GM21367 (cell line): ENCODE results near the gene CTTNBP2NL.

Experiments
- ATAC-seq: cut with Tn5 transposase; IDR thresholded peaks from one replicate; pipeline ENCODE4 v1.9.1; 2021; ENCODE audit not compliant: unreplicated experiment

Gene CTTNBP2NL

GRCh38 chr1:112395821-112396652 lies at the start of gene CTTNBP2NL:
TSS of gene CTTNBP2NL (plus strand) at chr1:112396214. CDS start at chr1:112416166, 19,952 bp downstream.
- ATAC-seq: peak; percentile 89

GRCh38 chr1:112346801-112347350 lies 49.1 kb upstream of the CTTNBP2NL start:
- ATAC-seq: no peak

- ATAC-seq: no peak
Measured at GRCh38 chr1:112356765-112357164, 39.2 kb upstream of the CTTNBP2NL start.

GRCh38 chr1:112357467-112357866 lies 38.5 kb upstream of the CTTNBP2NL start:
- no peak for ATAC-seq

- no peak for ATAC-seq
Measured at GRCh38 chr1:112358061-112358770, 37.8 kb upstream of the CTTNBP2NL start.

GRCh38 chr1:112358798-112359408 lies 37.1 kb upstream of the CTTNBP2NL start:
- ATAC-seq: no peak

- ATAC-seq: no peak
Measured at GRCh38 chr1:112359961-112360767, 35.9 kb upstream of the CTTNBP2NL start.

GRCh38 chr1:112363636-112364035 lies 32.4 kb upstream of the CTTNBP2NL start:
- ATAC-seq: no peak

- ATAC-seq: no peak
Measured at GRCh38 chr1:112368198-112368597, 27.8 kb upstream of the CTTNBP2NL start.

GRCh38 chr1:112369392-112370285 lies 26.4 kb upstream of the CTTNBP2NL start:
- ATAC-seq: peak; percentile 95

- no peak for ATAC-seq
Measured at GRCh38 chr1:112370996-112371395, 25.0 kb upstream of the CTTNBP2NL start.

- ATAC-seq: no peak
Measured at GRCh38 chr1:112371775-112372174, 24.2 kb upstream of the CTTNBP2NL start.

GRCh38 chr1:112373806-112374205 lies 22.2 kb upstream of the CTTNBP2NL start:
- ATAC-seq: no peak

GRCh38 chr1:112375701-112376100 lies 20.3 kb upstream of the CTTNBP2NL start:
- ATAC-seq: no peak

- ATAC-seq: no peak
Measured at GRCh38 chr1:112380356-112380755, 15.7 kb upstream of the CTTNBP2NL start.

- ATAC-seq: no peak
Measured at GRCh38 chr1:112381324-112382076, 14.5 kb upstream of the CTTNBP2NL start.

- no peak for ATAC-seq
Measured at GRCh38 chr1:112383759-112384370, 12.1 kb upstream of the CTTNBP2NL start.

- ATAC-seq: no peak
Measured at GRCh38 chr1:112386024-112386723, 9.8 kb upstream of the CTTNBP2NL start.
